IMR-90 (cell line): ENCODE data around the gene USP54. TPM values are rescaled to one million over a fixed set of nuclear protein-coding genes. Genes with fewer than 3 reads are reported as not detected.

ENCODE experiments used
- BHLHE40 ChIP-seq: fragments of 150-350 bp; IDR thresholded peaks from 2 replicates; pipeline ENCODE4 v1.6.1; 2016; ENCODE audit warnings: mild to moderate bottlenecking, low read depth, low read length
- CTCF ChIP-seq: conservative IDR thresholded peaks from 2 replicates; pipeline ENCODE4 v1.5.1; 2012; ENCODE audit warnings: mild to moderate bottlenecking, low read depth, low read length, improper control_type of control experiment
- RCOR1 ChIP-seq: IDR thresholded peaks from 2 replicates; pipeline ENCODE4 v1.6.1; 2012; ENCODE audit warnings: mild to moderate bottlenecking, low read length, improper control_type of control experiment; ENCODE audit not compliant: insufficient replicate concordance
- polyA plus RNA-seq, 3 experiments: library from polyadenylated mRNA; depleted of rRNA; stranded (reverse); fragments of >200 nt; gene quantifications; 2 replicates each; pipeline ENCODE4 v1.2.3, GENCODE V29; 2012; ENCODE audit warnings: low replicate concordance in 1 of 3
- total RNA-seq: library from RNA; depleted of rRNA; stranded (reverse); fragments of >200 nt; gene quantifications from 2 replicates; pipeline ENCODE4 v1.2.3, GENCODE V29; 2012

USP54 gene
- total and polyA plus RNA-seq, 2 of the 4 experiments (the other 2 are of a cell fraction) = 4.0 to 7.9 TPM

- no peak for TF ChIP-seq CTCF
- no peak for TF ChIP-seq RCOR1
- TF ChIP-seq BHLHE40 = no peak
Observed at GRCh38 chr10:73495884-73496674, 95.1 kb downstream of the USP54 start, which contains the start of gene PPP3CB (continued).
